ENCODE data around the gene KCNT2.

DNA sequence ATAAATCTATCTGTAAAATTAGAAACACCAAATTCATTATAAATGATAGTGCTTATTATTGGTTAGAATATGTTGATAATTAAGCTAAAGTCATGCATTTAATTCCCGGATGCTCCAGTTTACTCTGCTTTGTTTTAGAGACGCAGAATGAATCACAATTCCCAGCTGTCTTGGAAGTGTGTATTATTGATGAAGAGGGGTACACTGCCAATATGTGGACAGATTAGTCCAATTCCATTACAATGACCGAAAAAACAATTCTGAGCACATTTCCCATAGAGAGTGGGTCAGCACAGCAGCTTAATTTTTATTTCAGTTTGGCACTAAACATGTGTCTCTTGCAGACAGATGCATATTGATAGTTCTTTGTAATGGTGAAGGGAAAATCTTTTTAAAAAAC is 146.7 kb downstream of the KCNT2 start:
- TF ChIP-seq POLR2A (IDR thresholded peaks at IDR 0.05; ENCODE audit: low read depth): no peak
- no peak for TF ChIP-seq POLR2AphosphoS5 (IDR thresholded peaks at IDR 0.05)
